GM12864 (cell line): ENCODE results near the gene GPI.
"Not testable (repeated sequence)": the region's sequence is repeated elsewhere in the genome, so short reads cannot be mapped to it uniquely, and the experiment has no call there.

ENCODE experiments used
- DNase-seq: peaks from one replicate; pipeline ENCODE4 v3.0.0-alpha.2; 2011; ENCODE audit warnings: low read depth
- H3K4me3 ChIP-seq: 2 replicates; pipeline ENCODE4 v1.5.1; 2011; ENCODE audit warnings: mild to moderate bottlenecking, low read depth, low read length, control low read depth
- CTCF ChIP-seq: IDR thresholded peaks from 2 replicates; pipeline ENCODE4 v1.5.1; 2011; ENCODE audit warnings: low read depth, mild to moderate bottlenecking, moderate library complexity, low read length, control low read depth, inconsistent platforms; ENCODE audit errors: missing control alignments

Gene GPI

DNA sequence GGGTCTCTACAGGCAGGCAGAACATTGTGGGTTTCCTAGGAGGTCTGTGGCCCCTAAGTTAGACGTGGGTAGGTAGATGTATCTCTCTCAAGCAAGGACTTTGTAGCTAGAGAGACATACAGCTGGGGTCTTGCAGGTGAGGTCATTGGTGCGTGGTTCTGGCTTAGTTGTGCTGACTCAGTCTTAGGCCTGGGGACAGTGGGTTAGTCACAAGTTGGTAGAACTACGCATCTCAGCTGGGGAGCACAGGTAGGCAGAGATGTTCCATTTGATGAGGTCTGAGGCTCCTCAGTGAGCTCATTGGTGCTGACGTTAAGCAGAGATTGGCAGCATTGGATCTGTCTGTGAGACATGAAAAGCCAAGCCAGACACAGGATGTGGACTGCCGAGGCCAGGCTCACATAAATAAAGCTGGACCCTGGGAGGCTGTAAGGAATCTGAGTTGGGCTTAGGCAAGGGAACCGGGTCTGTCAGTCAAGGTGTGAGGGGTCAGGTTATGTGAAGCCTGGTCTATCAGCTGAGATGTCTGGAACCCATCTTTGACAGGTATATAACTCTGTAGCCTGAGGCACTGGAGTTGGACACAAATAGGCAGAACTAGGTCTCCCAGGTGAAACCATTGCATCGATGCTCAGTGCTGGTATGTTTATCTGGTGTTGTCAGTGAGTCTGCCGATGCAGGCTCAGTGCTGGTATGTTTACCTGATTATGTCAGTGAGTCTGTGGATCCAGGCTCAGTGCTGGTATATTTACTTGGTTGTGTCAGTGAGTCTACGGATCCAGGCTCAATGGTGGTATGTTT is 21.8 kb downstream of the GPI start:
- TF ChIP-seq CTCF = no peak
- DNase-seq = no peak
- H3K4me3 ChIP-seq = no peak overlapping the region

DNA sequence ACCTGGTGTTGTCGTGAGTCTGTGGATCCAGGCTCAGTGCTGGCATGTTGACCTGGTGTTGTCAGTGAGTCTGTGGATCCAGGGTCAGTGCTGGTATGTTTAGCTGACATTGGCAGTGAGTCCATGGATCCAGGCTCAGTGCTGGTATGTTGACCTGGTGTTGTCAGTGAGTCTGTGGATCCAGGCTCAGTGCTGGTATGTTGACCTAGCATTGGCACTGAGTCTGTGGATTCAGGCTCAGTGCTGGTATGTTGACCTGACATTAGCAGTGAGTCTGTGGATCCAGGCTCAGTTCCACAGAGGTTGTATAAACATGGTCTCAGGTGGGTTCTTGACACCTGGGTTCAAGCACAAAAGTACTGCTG is 22.4 kb downstream of the GPI start:
- TF ChIP-seq CTCF = no peak
- H3K4me3 ChIP-seq = no peak overlapping the region
- DNase-seq = no peak

GRCh38 chr19:34388745-34389144 is 23.7 kb downstream of the GPI start:
- not testable (repeated sequence) for DNase-seq, H3K4me3 ChIP-seq

DNA sequence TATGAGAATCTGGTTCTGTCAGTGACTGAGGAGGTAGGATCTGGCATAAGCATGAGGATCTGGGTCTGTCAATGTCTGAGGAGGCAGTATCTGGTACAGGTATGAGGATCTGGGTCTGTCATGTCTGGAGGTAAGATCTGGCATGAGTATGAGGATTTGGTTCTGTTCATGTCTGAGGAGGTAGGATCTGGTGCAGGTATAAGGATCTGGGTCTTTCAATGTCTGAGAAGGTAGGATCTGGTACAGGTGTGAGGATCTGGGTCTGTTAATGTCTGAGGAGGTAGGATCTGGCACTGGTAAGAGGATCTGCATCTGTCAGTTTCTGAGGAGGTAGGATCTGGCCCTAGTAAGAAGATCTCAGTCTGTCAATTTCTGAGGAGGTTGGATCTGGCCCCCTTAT is 26.8 kb downstream of the GPI start:
- TF ChIP-seq CTCF = no peak
- no peak overlapping the region for H3K4me3 ChIP-seq
- no peak for DNase-seq

DNA sequence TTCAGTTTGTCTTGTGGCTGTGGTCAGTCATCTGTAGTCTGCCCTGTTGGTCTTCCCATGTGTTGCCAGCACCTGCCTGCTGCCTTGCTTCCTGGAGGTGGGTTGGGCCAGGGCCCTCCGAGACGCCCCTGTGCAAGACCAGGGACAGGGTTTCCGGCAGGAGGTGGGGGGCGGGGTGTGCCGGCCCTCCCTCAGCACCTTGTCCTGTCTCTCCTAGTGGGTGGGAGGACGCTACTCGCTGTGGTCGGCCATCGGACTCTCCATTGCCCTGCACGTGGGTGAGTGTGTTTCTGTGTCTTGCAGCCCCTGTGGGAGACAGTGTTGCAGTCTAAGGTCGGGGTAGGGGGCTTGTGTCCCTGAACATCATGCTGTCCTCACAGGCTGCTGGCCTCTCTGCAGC is 28.0 kb downstream of the GPI start:
- DNase-seq = no peak
- no peak for TF ChIP-seq CTCF
- no peak overlapping the region for H3K4me3 ChIP-seq

DNA sequence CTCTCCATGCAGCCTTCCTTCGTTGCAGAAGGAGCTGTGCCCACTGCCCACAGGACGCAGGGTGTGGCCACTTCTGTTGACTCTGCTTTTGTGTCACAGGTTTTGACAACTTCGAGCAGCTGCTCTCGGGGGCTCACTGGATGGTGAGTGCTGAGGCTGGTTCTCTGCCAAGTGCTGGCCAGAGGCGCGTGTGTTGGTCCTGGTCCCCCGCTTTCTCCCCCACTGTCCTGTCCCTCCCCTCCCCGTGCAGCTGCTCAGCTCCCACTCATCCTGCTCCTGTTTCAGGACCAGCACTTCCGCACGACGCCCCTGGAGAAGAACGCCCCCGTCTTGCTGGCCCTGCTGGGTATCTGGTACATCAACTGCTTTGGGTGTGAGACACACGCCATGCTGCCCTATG is 28.6 kb downstream of the GPI start:
- TF ChIP-seq CTCF = no peak
- DNase-seq = no peak
- H3K4me3 ChIP-seq = no peak overlapping the region

- DNase-seq = no peak
- H3K4me3 ChIP-seq = no peak overlapping the region
- TF ChIP-seq CTCF = no peak
These were observed 32.9 kb downstream of the GPI start for GRCh38 chr19:34397853-34398252.
